D721Med (cell line): ENCODE measurements around the gene SLCO2A1.
A peak's percentile ranks its signal among the peaks of the same experiment; 100 is the strongest.

Experiments
- DNase-seq: peaks from one replicate; pipeline ENCODE4 v3.0.0; 2011; ENCODE audit warnings: low spot score; ENCODE audit not compliant: insufficient read length
- FAIRE-seq: peaks from 2 replicates; lab custom pipeline; 2011; peaks lifted over from hg19 to GRCh38; lab: Jason Lieb, UNC
- TF ChIP-seq, protein P1 (sequence below): IDR thresholded peaks from 2 replicates; pipeline ENCODE4 v1.5.1; 2012; ENCODE audit warnings: mild to moderate bottlenecking, control low read depth; ENCODE audit not compliant: insufficient read depth; ENCODE audit errors: missing control alignments

SLCO2A1 gene

DNA sequence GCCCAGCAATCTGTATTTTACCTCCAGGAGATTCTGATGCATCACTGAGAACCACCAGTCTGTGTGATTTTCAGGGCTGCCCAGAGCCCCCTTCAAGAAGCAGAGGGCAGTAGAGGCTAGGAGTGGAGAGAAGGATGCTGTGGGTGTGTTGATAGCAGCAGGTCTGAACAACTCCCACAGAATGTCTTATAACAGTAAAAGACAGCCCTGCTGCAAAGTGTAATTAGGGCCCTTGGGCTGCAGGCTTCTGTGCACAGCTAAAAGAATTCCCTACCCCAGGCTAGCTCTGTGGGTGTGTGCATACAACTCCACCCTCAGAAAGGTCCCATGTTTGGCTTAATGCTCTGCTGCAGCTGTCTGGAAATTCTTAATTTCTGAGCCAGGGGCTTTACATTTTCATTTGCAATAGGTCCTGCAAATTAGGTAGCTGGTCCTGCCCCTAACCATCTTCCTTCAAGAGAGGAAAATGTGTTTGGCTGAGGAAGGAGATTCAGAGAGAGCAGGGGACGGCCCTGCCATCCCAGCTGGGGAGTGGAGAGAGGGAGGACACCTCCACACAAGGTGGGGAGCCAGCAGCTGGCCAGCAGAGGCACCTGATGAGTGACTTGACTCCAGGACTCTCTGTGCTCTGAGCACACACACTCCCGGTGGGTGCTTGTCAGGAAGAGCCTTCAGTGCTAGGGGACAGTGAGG is 90.8 kb downstream of the SLCO2A1 start:
- TF ChIP-seq, protein P1, sequence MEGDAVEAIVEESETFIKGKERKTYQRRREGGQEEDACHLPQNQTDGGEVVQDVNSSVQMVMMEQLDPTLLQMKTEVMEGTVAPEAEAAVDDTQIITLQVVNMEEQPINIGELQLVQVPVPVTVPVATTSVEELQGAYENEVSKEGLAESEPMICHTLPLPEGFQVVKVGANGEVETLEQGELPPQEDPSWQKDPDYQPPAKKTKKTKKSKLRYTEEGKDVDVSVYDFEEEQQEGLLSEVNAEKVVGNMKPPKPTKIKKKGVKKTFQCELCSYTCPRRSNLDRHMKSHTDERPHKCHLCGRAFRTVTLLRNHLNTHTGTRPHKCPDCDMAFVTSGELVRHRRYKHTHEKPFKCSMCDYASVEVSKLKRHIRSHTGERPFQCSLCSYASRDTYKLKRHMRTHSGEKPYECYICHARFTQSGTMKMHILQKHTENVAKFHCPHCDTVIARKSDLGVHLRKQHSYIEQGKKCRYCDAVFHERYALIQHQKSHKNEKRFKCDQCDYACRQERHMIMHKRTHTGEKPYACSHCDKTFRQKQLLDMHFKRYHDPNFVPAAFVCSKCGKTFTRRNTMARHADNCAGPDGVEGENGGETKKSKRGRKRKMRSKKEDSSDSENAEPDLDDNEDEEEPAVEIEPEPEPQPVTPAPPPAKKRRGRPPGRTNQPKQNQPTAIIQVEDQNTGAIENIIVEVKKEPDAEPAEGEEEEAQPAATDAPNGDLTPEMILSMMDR, result peak; percentile 22
- FAIRE-seq, result no peak
- DNase-seq, result no peak

DNA sequence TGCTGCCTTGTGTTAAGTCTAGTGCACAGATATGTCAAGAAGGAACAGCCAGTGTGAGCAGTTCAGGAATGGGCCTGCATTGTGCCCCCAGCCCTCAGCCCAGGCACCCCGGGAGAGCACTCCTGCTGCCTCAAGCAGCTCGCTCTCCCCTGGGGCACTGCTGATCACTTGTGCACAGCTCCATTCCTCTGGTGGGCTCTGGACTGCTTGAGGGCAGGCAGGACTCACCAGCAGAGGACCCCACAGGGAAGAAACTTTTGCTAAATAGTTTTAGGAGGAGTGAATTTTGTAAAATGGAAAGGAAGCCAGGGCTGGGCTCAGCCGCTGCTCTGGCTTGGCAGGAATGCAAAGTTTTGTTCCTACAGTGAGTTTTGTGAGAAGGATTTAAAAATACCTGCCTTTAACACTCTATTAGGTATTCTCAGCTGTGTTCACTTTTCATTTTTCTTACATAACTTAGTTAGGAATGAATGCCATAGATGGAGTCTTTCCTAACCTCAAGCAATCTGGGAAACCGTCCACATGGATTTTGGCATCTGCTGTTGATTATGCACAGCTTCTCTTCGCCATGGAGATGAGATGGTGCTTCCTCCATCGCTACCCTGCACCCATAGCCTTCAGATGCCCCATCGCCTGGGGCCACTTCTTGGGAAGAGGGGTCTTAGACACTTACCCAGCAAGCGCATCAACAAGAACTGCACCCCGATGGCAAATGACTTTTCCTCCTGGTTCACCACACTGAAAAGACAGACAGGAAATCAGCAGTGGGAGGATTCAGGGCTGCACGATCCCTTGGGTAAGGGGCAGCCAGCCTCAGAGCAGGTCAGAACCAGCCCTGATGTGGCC is 91.7 kb downstream of the SLCO2A1 start:
- FAIRE-seq (no peak), DNase-seq (no peak)
- TF ChIP-seq, protein P1, result no peak

DNA sequence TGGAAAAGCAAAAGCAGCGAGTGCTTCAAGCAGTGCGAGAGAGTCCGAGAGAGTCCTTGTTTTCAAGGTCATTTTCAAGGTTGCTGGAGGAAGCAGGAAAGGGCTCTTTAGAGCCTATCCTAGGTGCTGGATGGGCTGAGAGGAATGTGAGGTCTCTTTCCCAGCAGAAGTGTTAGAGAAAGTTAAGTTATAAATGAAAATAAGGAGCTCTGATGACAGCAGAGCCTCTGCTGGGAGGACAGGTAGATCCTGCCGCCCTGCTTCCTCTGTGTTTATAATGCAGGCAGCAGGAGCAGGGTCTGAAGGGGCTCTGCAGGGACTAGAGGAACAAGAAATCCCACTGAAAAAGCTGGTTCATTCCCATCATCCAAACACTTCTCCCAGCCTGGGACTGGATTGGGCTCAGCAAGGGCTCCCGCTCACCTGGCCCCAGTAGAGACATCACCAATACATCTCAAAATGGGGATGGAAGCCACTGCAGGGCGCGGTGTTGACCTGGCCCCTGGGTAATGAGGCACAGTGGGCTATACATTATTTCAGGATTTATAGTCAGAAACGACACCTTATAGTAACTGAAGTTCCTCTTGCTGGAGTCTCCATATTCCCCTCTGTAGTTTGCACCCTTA is 92.6 kb downstream of the SLCO2A1 start:
- FAIRE-seq, result no peak
- no peak for DNase-seq
- TF ChIP-seq, protein P1, result no peak

DNA sequence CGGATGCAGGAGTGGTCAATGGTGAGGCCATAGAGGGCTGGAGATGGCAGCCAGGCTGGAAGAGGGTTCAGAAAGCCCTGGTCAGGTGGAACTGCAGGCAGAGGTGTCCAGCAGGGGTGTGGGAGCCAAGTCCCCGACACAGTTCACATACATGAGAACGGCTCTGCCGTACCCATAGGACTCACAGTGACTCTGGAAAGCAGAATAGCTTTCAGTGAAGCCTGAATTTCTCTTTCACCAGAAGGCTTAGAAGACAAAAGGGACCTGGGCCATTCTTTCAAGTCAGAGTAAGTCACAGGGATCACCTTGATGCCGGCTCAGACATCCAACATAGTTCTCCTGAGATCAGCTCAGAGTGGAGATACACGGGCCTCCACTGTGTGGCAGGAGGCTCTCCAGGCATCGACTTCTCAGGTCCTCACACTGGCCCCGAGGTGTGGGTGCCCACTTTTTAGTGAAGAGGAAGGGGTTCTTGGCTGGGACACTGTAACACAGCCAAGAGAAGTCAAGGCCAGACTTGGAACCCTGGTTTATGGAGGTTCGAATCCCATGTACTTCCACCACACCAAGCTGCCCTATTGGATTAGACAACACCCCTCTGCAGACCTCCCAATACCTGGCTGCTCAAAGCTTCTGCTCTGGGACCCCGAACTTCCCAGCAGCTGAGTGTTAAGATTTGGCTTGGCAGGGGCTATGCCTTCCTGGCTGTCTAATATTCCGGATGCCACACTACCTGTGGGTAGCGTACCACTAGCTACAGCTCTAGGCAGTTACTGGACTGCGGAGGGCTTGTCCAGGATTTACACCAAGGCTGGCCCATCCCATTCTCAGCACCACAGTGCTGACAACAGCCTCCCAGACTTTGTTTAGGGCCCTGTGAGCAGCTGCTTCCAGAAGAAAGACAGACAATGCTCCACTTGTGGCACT is 93.6 kb downstream of the SLCO2A1 start:
- no peak for FAIRE-seq
- TF ChIP-seq, protein P1, result no peak
- DNase-seq, result no peak

DNA sequence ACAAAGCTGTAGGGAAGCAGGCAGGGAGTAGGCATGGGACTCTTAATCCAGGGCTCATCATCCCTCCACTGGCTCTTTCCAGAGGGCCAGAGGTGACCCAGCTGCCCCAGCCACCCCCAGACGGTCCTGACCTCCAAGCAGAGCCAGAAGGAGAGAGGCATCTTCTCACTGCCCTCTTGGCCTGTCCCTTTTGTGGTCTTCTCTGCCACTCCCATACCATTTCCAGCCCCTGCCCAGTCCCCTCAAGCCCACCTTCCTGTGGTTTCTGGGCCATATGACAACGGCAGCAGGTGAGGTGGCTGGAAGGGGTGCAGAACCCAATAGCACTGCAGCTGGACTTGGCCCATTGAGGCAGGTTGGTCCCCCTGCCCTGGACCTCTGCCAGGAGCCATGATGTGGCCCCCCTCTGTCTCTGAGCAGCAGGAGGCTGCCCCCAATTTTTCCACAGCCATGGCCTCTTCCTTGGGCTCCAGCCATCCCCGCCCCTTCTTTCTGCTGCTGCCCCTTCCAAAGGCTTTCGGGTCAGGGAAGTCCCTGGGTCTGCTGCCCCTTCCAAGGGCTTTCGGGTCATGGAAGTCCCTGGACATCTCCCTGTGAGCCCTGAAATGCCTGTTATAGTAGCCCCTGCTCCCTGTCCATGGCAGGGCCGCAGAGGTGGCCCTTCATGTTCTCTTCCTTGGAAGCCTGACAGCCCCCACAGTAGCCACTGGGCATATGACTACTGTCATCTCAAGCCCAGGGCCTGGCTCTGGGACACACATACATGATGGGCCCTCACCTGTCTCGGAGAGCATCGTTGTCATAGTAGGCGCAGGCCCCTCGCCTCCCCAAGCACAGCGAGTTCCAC is 94.5 kb downstream of the SLCO2A1 start:
- TF ChIP-seq, protein P1, result no peak
- FAIRE-seq (no peak), DNase-seq (no peak)
